AG09319 (cell line): Measurements from ENCODE around the gene UBE2J2.

Experiments used
- DNase-seq: peaks from one replicate; pipeline ENCODE4 v3.0.0-alpha.2; 2010; ENCODE audit warnings: low read depth; ENCODE audit errors: extremely low read depth
- TF ChIP-seq, protein P1 (sequence below): IDR thresholded peaks from 2 replicates; pipeline ENCODE4 v1.5.1; 2011; ENCODE audit warnings: low read depth, mild to moderate bottlenecking, inconsistent platforms, low read length, moderate library complexity

UBE2J2 gene

DNA sequence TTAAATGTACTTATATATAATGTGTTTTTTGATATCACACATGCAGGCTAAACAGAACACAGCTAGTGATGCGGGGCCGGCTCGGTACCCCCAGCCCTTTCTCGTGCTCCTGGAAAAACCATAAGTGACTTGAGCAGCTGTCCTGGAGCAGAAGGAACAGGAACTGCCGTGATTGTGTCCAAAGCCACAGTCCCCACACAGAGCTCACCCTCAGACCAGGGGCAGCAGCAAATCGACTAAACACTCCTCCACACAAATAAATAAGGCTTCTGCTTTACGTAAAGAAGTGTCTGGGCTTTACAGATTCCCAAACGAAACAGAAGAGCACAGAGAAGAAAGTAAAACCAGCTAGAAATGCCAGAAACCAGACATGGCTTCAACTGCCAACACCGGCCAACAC is 9.6 kb downstream of the UBE2J2 start:
- no peak for DNase-seq
- TF ChIP-seq, protein P1, sequence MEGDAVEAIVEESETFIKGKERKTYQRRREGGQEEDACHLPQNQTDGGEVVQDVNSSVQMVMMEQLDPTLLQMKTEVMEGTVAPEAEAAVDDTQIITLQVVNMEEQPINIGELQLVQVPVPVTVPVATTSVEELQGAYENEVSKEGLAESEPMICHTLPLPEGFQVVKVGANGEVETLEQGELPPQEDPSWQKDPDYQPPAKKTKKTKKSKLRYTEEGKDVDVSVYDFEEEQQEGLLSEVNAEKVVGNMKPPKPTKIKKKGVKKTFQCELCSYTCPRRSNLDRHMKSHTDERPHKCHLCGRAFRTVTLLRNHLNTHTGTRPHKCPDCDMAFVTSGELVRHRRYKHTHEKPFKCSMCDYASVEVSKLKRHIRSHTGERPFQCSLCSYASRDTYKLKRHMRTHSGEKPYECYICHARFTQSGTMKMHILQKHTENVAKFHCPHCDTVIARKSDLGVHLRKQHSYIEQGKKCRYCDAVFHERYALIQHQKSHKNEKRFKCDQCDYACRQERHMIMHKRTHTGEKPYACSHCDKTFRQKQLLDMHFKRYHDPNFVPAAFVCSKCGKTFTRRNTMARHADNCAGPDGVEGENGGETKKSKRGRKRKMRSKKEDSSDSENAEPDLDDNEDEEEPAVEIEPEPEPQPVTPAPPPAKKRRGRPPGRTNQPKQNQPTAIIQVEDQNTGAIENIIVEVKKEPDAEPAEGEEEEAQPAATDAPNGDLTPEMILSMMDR = no peak

DNA sequence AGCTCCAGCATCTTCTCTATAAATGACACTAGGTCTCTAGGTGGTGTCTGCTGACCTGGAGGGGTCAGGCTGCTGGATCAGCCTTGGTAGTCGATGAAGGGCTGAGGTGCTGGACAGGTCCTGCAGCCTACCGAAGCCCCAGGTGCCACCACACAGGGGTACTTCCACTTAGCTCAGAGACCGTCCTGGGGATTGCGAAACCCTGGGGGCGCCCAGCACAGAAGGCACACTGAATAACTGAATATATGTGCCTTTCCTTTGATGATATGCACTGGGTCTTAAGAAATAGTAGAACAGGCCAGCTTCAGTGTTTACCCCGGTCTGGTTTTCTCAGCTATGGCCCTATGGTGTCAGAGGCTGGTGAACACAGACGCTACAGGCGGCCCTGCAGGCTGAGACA is 10.9 kb downstream of the UBE2J2 start:
- TF ChIP-seq, protein P1 = no peak

DNA sequence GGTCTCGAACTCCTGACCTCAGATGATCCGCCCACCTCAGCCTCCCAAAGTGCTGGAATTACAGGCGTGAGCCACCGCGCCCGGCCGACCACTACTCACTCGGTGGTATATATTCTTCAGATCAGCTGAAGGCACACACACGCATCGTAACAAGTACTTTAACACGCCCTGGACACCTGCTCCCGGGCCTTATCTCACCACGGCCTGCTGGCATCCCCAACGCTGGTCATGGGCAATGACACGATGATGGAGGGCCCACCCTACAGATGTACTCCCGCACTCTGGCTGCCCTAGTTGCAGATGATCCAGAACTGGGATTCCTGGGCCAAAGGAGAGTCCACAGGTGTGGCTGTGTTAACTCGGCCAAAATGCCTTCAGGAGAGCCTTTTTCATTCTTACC is 11.6 kb downstream of the UBE2J2 start:
- TF ChIP-seq, protein P1 = no peak
- DNase-seq = no peak

More for the DNA sequence above, 10.9 kb downstream of the UBE2J2 start:
- no peak for DNase-seq

DNA sequence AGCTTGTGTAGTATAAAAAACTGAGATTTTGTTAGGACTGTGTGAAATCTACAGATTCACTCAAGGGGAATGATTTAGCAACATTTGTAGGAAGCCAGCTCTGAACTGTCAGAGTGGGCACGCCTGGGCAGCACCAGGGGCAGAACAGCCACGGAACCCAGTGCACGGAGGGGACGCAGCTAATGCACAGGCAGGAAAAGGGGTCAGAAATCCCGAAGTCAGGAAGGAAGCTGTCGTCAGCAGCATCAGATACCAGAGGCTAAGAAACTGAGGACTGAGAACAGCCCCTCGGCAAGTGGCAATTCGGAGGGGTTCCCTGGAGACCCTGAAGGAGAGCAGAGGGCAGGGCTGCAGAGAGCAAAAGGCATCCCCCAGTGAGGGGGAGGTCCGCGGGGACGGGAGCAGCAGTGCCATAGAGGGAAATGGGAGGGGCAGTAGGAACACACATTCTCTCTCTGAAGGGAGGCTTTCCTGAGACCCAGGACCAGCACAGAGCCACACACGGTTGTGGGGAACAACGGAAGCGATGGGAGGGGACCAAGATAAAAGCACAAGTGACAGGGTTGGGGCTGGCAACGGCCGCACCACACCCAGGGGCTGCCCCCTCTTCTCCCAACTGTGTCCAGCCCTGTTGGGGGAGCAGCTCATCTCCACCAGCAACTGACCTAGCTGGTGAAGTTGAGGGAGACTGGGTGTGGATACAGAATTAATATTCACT is 12.7 kb downstream of the UBE2J2 start:
- DNase-seq = no peak
- TF ChIP-seq, protein P1 = no peak

DNA sequence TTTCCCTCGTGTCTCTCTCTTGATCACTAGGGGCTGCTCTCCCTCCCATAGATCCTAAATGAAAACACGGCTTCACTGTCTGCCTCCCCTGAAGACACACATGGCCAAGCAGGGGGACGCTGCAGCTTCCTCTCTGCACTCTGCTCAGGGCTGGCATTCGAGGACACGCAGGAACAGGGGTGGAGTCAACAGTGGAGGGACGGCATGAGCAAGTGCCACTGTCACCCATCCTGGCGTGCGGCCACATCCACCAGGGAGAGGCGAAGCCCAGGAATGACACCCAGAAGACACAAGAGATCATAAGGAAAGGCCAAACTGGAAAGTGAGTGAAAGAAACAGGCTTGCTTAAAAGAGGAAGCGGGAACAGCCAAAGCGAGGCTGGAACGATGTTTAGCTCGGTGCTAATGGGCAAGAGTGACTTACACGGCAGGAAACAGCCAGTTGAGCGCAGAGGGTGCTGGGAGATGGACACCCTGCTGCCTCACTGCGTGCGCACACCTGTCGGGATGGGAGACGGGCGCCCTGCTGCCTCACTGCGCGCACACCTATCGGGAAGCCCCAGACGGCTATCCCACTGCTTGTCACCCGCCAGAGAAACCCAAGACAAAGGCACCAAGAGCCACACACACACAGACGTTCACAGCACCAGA is 13.6 kb downstream of the UBE2J2 start:
- no peak for DNase-seq
- TF ChIP-seq, protein P1 = no peak

DNA sequence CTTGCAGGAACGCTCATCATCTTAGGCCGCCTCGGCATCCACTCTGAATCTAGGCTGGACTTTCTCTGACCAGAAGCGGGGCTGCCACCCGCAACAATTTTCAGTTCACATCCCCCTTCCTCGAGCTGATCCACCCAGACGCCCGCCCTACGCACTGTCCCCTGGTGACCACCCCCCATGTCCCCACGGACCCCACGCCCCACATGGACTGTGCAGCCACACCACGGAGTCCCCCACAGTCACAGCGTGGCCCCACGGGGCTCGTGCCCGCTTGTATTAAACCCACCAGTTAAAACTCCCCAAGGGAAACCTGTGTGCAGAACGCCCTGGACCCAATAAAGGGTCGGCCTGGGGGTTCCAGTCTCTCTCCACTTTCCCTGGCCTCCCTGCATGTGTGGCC is 14.1 kb downstream of the UBE2J2 start:
- no peak for DNase-seq
- TF ChIP-seq, protein P1 = no peak

DNA sequence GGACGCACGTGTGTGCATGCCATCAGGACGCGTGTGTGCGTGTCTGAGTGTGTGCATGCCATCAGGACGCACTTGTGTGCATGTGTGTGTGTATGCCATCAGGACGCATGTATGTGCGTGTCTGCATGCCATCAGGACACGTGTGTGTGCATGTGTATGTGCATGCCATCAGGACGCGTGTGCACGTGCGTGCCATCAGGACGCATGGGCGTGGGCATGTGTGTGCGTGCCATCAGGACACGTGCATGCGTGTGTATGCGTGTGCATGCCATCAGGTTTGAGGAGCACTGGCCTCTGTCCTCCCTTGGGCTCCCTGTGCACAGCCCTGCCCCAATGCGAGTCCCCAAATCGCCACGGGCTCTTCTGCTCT is 14.6 kb downstream of the UBE2J2 start:
- no peak for DNase-seq
- TF ChIP-seq, protein P1 = no peak
